ENCODE results near the gene IFNAR1.

Gene IFNAR1

GRCh38 chr21:33392284-33392985 lies 67.7 kb downstream of the IFNAR1 start:
- Histone ChIP-seq H3K14ac (ENCODE audit: low read length) (no peak overlapping the region), H3K4me2 (ENCODE audit: insufficient read depth, low read length, poor library complexity, severe bottlenecking) (no peak overlapping the region), H2AK5ac (ENCODE audit: low read depth, low read length) (no peak overlapping the region), H3K9ac (ENCODE audit: low read depth, low read length, poor library complexity) (no peak overlapping the region), H3K23ac (ENCODE audit: low read depth, low read length, poor library complexity) (no peak overlapping the region), H3K36me3 (replicated peaks in 1 of 2; ENCODE audit: control insufficient read depth in 2 of 2, insufficient read depth in 2 of 2, low read length in 2 of 2) (no peaks in the 10 kb centered on the region), H2BK120ac (ENCODE audit: low read depth, low read length) (no peak overlapping the region), H3K27ac (replicated peaks; ENCODE audit: low read length) (no peak overlapping the region), H2BK12ac (ENCODE audit: low read length) (no peak overlapping the region), H2AFZ (ENCODE audit: low read length) (peak overlapping the region; percentile 43), H3K9me3 (replicated peaks in 1 of 2; ENCODE audit: control insufficient read depth in 2 of 2, insufficient read depth in 1 of 2, low read depth in 1 of 2, low read length in 2 of 2) (no peaks in the 10 kb centered on the region), H2BK15ac (ENCODE audit: low read length) (no peak overlapping the region), H4K8ac (ENCODE audit: low read depth, low read length) (no peak overlapping the region), H3K4ac (ENCODE audit: low read length) (no peak overlapping the region), H3K4me3 (ENCODE audit: low read length in 2 of 2) (no peak overlapping the region), H3K79me1 (ENCODE audit: low read depth, low read length) (no peaks in the 10 kb centered on the region), H3K4me1 (ENCODE audit: control insufficient read depth in 2 of 2, insufficient read depth in 1 of 2, low read depth in 1 of 2, low read length in 2 of 2) (peaks cover 0 to 5% of the 10 kb centered on the region in 2 donors), H3K18ac (ENCODE audit: low read length) (no peak overlapping the region), H2BK5ac (ENCODE audit: low read length) (no peak overlapping the region), H4K91ac (ENCODE audit: low read depth, low read length, poor library complexity) (no peak overlapping the region), H3K27me3 (ENCODE audit: control insufficient read depth in 3 of 3, insufficient read depth in 3 of 3, low read depth in 1 of 3, low read length in 3 of 3) (no peaks in the 10 kb centered on the region)
- WGBS, 2 donors (ENCODE audit: extremely low coverage in 2 of 2, insufficient read length in 2 of 2, insufficient replicate concordance in 1 of 2), result no CpG with 5 or more reads among the region's 11 CpGs
- no peak for DNase-seq (ENCODE audit: low spot score)

GRCh38 chr21:33393348-33393747 lies 68.6 kb downstream of the IFNAR1 start:
- H3K79me1 ChIP-seq (ENCODE audit: low read depth, low read length), result peaks cover under 1% of the 10 kb centered on the region
- H4K8ac ChIP-seq (ENCODE audit: low read depth, low read length), result no peak overlapping the region
- H3K9ac ChIP-seq (ENCODE audit: low read depth, low read length, poor library complexity), result no peak overlapping the region

DNA sequence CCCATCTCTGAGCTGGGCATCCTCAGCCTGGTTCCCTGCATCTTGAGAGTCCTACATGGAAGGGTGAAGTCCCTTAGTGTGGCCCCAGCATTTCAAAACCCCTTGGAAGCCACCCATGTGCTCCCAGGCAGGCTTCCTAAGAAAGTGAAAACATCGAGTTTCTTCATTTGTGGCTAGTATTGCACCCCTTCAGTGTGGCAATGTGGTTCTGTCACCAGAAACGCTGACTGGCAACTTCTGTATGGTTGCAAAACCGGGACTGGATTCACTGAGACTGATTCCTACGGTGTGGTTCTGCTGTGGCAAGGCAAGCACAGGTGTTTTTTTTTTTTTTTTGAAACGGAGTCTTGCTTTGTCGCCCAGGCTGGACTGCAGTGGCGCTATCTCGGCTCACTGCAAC lies 69.5 kb downstream of the IFNAR1 start:
- peaks cover 0 to 2% (median 0%) of the 10 kb centered on the region in 3 experiments for H3K27me3 ChIP-seq (ENCODE audit: control insufficient read depth in 3 of 3, insufficient read depth in 3 of 3, low read depth in 1 of 3, low read length in 3 of 3)
- H4K8ac ChIP-seq (ENCODE audit: low read depth, low read length), result no peak overlapping the region
- no peak overlapping the region for H3K4ac ChIP-seq (ENCODE audit: low read length)
- peaks cover 0 to 5% of the 10 kb centered on the region in 2 donors for H3K4me1 ChIP-seq (ENCODE audit: control insufficient read depth in 2 of 2, insufficient read depth in 1 of 2, low read depth in 1 of 2, low read length in 2 of 2)
- H2BK5ac ChIP-seq (ENCODE audit: low read length), result no peak overlapping the region
- no peak overlapping the region for H3K23ac ChIP-seq (ENCODE audit: low read depth, low read length, poor library complexity)
- no peak overlapping the region for H2AFZ ChIP-seq (ENCODE audit: low read length)
- no peak overlapping the region for H3K14ac ChIP-seq (ENCODE audit: low read length)
- no CpG with 5 or more reads among the region's 8 CpGs for WGBS, 2 donors (ENCODE audit: extremely low coverage in 2 of 2, insufficient read length in 2 of 2, insufficient replicate concordance in 1 of 2)
- H3K79me1 ChIP-seq (ENCODE audit: low read depth, low read length), result peaks cover 2% of the 10 kb centered on the region
- H2BK15ac ChIP-seq (ENCODE audit: low read length), result no peak overlapping the region
- no peaks in the 10 kb centered on the region for H3K36me3 ChIP-seq (replicated peaks in 1 of 2; ENCODE audit: control insufficient read depth in 2 of 2, insufficient read depth in 2 of 2, low read length in 2 of 2)
- no peak overlapping the region for H2AK5ac ChIP-seq (ENCODE audit: low read depth, low read length)
- no peak overlapping the region for H3K27ac ChIP-seq (replicated peaks; ENCODE audit: low read length)
- H3K9me3 ChIP-seq (replicated peaks in 1 of 2; ENCODE audit: control insufficient read depth in 2 of 2, insufficient read depth in 1 of 2, low read depth in 1 of 2, low read length in 2 of 2), result no peaks in the 10 kb centered on the region
- H3K18ac ChIP-seq (ENCODE audit: low read length), result no peak overlapping the region
- no peak overlapping the region for H2BK12ac ChIP-seq (ENCODE audit: low read length)
- H3K4me2 ChIP-seq (ENCODE audit: insufficient read depth, low read length, poor library complexity, severe bottlenecking), result no peak overlapping the region
- DNase-seq (ENCODE audit: low spot score), result no peak
- H2BK120ac ChIP-seq (ENCODE audit: low read depth, low read length), result no peak overlapping the region
- no peak overlapping the region for H3K9ac ChIP-seq (ENCODE audit: low read depth, low read length, poor library complexity)
- no peak overlapping the region for H3K4me3 ChIP-seq (ENCODE audit: low read length in 2 of 2)
- no peak overlapping the region for H4K91ac ChIP-seq (ENCODE audit: low read depth, low read length, poor library complexity)

More at GRCh38 chr21:33393348-33393747, 68.6 kb downstream of the IFNAR1 start:
- Histone ChIP-seq H3K18ac (ENCODE audit: low read length) (no peak overlapping the region), H2BK15ac (ENCODE audit: low read length) (no peak overlapping the region), H2AFZ (ENCODE audit: low read length) (no peak overlapping the region), H4K91ac (ENCODE audit: low read depth, low read length, poor library complexity) (no peak overlapping the region), H3K4me3 (ENCODE audit: low read length in 2 of 2) (no peak overlapping the region), H3K4ac (ENCODE audit: low read length) (no peak overlapping the region), H2BK120ac (ENCODE audit: low read depth, low read length) (no peak overlapping the region), H3K14ac (ENCODE audit: low read length) (no peak overlapping the region), H3K4me1 (ENCODE audit: control insufficient read depth in 2 of 2, insufficient read depth in 1 of 2, low read depth in 1 of 2, low read length in 2 of 2) (peaks cover 0 to 5% of the 10 kb centered on the region in 2 donors), H3K4me2 (ENCODE audit: insufficient read depth, low read length, poor library complexity, severe bottlenecking) (no peak overlapping the region), H2BK12ac (ENCODE audit: low read length) (no peak overlapping the region), H3K27me3 (ENCODE audit: control insufficient read depth in 3 of 3, insufficient read depth in 3 of 3, low read depth in 1 of 3, low read length in 3 of 3) (peaks cover 0 to 2% (median 0%) of the 10 kb centered on the region in 3 experiments), H2BK5ac (ENCODE audit: low read length) (no peak overlapping the region), H3K9me3 (replicated peaks in 1 of 2; ENCODE audit: control insufficient read depth in 2 of 2, insufficient read depth in 1 of 2, low read depth in 1 of 2, low read length in 2 of 2) (no peaks in the 10 kb centered on the region), H3K36me3 (replicated peaks in 1 of 2; ENCODE audit: control insufficient read depth in 2 of 2, insufficient read depth in 2 of 2, low read length in 2 of 2) (no peaks in the 10 kb centered on the region), H3K27ac (replicated peaks; ENCODE audit: low read length) (no peak overlapping the region), H3K23ac (ENCODE audit: low read depth, low read length, poor library complexity) (no peak overlapping the region), H2AK5ac (ENCODE audit: low read depth, low read length) (no peak overlapping the region)
- DNase-seq (ENCODE audit: low spot score), result no peak
- WGBS, 2 donors (ENCODE audit: extremely low coverage in 2 of 2, insufficient read length in 2 of 2, insufficient replicate concordance in 1 of 2), result no CpG with 5 or more reads among the region's 5 CpGs

DNA sequence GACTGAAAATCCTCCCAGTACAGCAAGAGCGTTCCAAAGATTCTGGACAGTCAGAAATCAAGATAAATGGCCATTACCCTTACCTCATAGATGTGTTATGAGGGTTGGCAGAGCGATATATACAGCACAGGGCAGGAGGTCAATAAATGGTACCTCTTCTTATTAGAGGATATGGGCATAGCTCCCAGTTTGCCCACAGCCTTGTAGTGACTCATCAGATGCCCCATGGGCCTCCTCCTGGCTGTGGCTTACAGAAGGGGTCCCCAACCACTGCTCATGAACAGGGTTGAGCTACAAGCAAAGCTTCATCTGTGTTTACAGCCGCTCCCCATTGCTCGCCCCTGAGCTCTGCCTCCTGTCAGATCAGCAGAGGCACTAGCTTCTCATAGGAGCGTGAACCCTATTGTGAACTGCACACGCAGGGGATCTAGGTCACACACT lies 71.1 kb downstream of the IFNAR1 start:
- Histone ChIP-seq H4K8ac (ENCODE audit: low read depth, low read length) (no peak overlapping the region), H3K27ac (replicated peaks; ENCODE audit: low read length) (no peak overlapping the region), H3K4me2 (ENCODE audit: insufficient read depth, low read length, poor library complexity, severe bottlenecking) (no peak overlapping the region), H2BK120ac (ENCODE audit: low read depth, low read length) (no peak overlapping the region), H3K79me1 (ENCODE audit: low read depth, low read length) (peaks cover 2% of the 10 kb centered on the region), H3K36me3 (replicated peaks in 1 of 2; ENCODE audit: control insufficient read depth in 2 of 2, insufficient read depth in 2 of 2, low read length in 2 of 2) (no peaks in the 10 kb centered on the region), H3K4me3 (ENCODE audit: low read length in 2 of 2) (peak overlapping the region in 1 of 2 donors; percentile 64), H3K23ac (ENCODE audit: low read depth, low read length, poor library complexity) (no peak overlapping the region), H3K9ac (ENCODE audit: low read depth, low read length, poor library complexity) (no peak overlapping the region), H2AK5ac (ENCODE audit: low read depth, low read length) (no peak overlapping the region), H3K9me3 (replicated peaks in 1 of 2; ENCODE audit: control insufficient read depth in 2 of 2, insufficient read depth in 1 of 2, low read depth in 1 of 2, low read length in 2 of 2) (no peaks in the 10 kb centered on the region), H2BK12ac (ENCODE audit: low read length) (no peak overlapping the region), H3K27me3 (ENCODE audit: control insufficient read depth in 3 of 3, insufficient read depth in 3 of 3, low read depth in 1 of 3, low read length in 3 of 3) (peaks cover 0 to 2% (median 0%) of the 10 kb centered on the region in 3 experiments), H3K4me1 (ENCODE audit: control insufficient read depth in 2 of 2, insufficient read depth in 1 of 2, low read depth in 1 of 2, low read length in 2 of 2) (peaks cover 0 to 5% of the 10 kb centered on the region in 2 donors), H4K91ac (ENCODE audit: low read depth, low read length, poor library complexity) (no peak overlapping the region), H2AFZ (ENCODE audit: low read length) (no peak overlapping the region), H3K4ac (ENCODE audit: low read length) (no peak overlapping the region), H2BK5ac (ENCODE audit: low read length) (no peak overlapping the region), H2BK15ac (ENCODE audit: low read length) (no peak overlapping the region), H3K18ac (ENCODE audit: low read length) (no peak overlapping the region), H3K14ac (ENCODE audit: low read length) (no peak overlapping the region)
- WGBS, 2 donors (ENCODE audit: extremely low coverage in 2 of 2, insufficient read length in 2 of 2, insufficient replicate concordance in 1 of 2), result no CpG with 5 or more reads among the region's 6 CpGs
- DNase-seq (ENCODE audit: low spot score), result no peak

Data from neuronal stem cell (in vitro differentiated cells).